HEK293 (cell line): ENCODE data around the gene AP3B1.

Source experiments
- HOXC10 ChIP-seq: sonication (generic); formaldehyde crosslinking; IDR thresholded peaks from 2 replicates; pipeline ENCODE4 v1.8.1; 2023; ENCODE audit warnings: mild to moderate bottlenecking, missing genetic modification reagents
- SETDB1 ChIP-seq: IDR thresholded peaks from one replicate; pipeline ENCODE4 v1.6.1; 2017; ENCODE audit warnings: mild to moderate bottlenecking, low read length, moderate library complexity, mixed read lengths; ENCODE audit not compliant: insufficient read length
- SP3 ChIP-seq: fragments of 450-650 bp; formaldehyde crosslinking; IDR thresholded peaks from 2 replicates; pipeline ENCODE4 v1.5.1; 2016; ENCODE audit warnings: missing biosample characterization, missing genetic modification characterization
- ZFP37 ChIP-seq: fragments of 450-650 bp; formaldehyde crosslinking; IDR thresholded peaks from 2 replicates; pipeline ENCODE4 v1.5.1; 2016; ENCODE audit warnings: missing biosample characterization, missing genetic modification characterization
- ZNF10 ChIP-seq: fragments of 450-650 bp; formaldehyde crosslinking; IDR thresholded peaks from 2 replicates; pipeline ENCODE4 v1.5.1; 2017; ENCODE audit warnings: missing biosample characterization, missing genetic modification characterization
- ZNF133 ChIP-seq: fragments of 450-650 bp; formaldehyde crosslinking; IDR thresholded peaks from 2 replicates; pipeline ENCODE4 v1.5.1; 2016; ENCODE audit warnings: missing biosample characterization, missing genetic modification characterization
- ZNF138 ChIP-seq: fragments of 450-650 bp; formaldehyde crosslinking; IDR thresholded peaks from 2 replicates; pipeline ENCODE4 v1.5.1; 2016; ENCODE audit warnings: missing biosample characterization, missing genetic modification characterization, borderline replicate concordance
- ZNF169 ChIP-seq: fragments of 450-650 bp; formaldehyde crosslinking; IDR thresholded peaks from 2 replicates; pipeline ENCODE4 v1.5.1; 2016; ENCODE audit warnings: missing biosample characterization, missing genetic modification characterization
- ZNF239 ChIP-seq: fragments of 450-650 bp; formaldehyde crosslinking; IDR thresholded peaks from 2 replicates; pipeline ENCODE4 v1.5.1; 2016; ENCODE audit warnings: missing biosample characterization, missing genetic modification characterization
- ZNF302 ChIP-seq: fragments of 450-650 bp; formaldehyde crosslinking; IDR thresholded peaks from 2 replicates; pipeline ENCODE4 v1.5.1; 2016; ENCODE audit warnings: missing biosample characterization, missing genetic modification characterization, low read depth
- ZNF394 ChIP-seq: fragments of 450-650 bp; formaldehyde crosslinking; IDR thresholded peaks from 2 replicates; pipeline ENCODE4 v1.5.1; 2016; ENCODE audit warnings: missing biosample characterization, missing genetic modification characterization, mild to moderate bottlenecking, moderate library complexity, borderline replicate concordance
- ZNF48 ChIP-seq: fragments of 450-650 bp; formaldehyde crosslinking; IDR thresholded peaks from 2 replicates; pipeline ENCODE4 v1.5.1; 2016; ENCODE audit warnings: missing biosample characterization, missing genetic modification characterization
- ZNF514 ChIP-seq: fragments of 450-650 bp; formaldehyde crosslinking; IDR thresholded peaks from 2 replicates; pipeline ENCODE4 v1.5.1; 2016; ENCODE audit warnings: missing biosample characterization, missing genetic modification characterization
- ZNF548 ChIP-seq: fragments of 450-650 bp; formaldehyde crosslinking; IDR thresholded peaks from 2 replicates; pipeline ENCODE4 v1.5.1; 2016; ENCODE audit warnings: missing biosample characterization, missing genetic modification characterization
- ZNF558 ChIP-seq: fragments of 450-650 bp; formaldehyde crosslinking; IDR thresholded peaks from 2 replicates; pipeline ENCODE4 v1.5.1; 2016; ENCODE audit warnings: missing biosample characterization, missing genetic modification characterization
- ZNF658 ChIP-seq: fragments of 450-650 bp; formaldehyde crosslinking; IDR thresholded peaks from 2 replicates; pipeline ENCODE4; 2016; ENCODE audit warnings: missing biosample characterization, missing genetic modification characterization
- ZNF660 ChIP-seq: fragments of 450-650 bp; IDR thresholded peaks from 2 replicates; pipeline ENCODE4 v1.5.1; 2018; ENCODE audit warnings: missing biosample characterization, mild to moderate bottlenecking, missing genetic modification characterization
- ZNF670 ChIP-seq: fragments of 450-650 bp; formaldehyde crosslinking; IDR thresholded peaks from 2 replicates; pipeline ENCODE4 v1.5.1; 2016; ENCODE audit warnings: missing biosample characterization, missing genetic modification characterization, low read depth
- ZNF707 ChIP-seq: fragments of 450-650 bp; formaldehyde crosslinking; IDR thresholded peaks from 2 replicates; pipeline ENCODE4 v1.5.1; 2016; ENCODE audit warnings: missing biosample characterization, missing genetic modification characterization
- ZNF830 ChIP-seq: fragments of 450-650 bp; IDR thresholded peaks from 2 replicates; pipeline ENCODE4 v1.5.0; 2018; ENCODE audit warnings: missing biosample characterization, missing genetic modification characterization, low read depth, mild to moderate bottlenecking, moderate library complexity
- TF ChIP-seq, protein P1 (sequence below): fragments of 450-650 bp; formaldehyde crosslinking; IDR thresholded peaks from 2 replicates; pipeline ENCODE4 v1.5.1; 2016; ENCODE audit warnings: missing biosample characterization, missing genetic modification characterization
- TF ChIP-seq, protein P2 (sequence below): fragments of 450-650 bp; formaldehyde crosslinking; IDR thresholded peaks from 2 replicates; pipeline ENCODE4 v1.5.1; 2017; ENCODE audit warnings: missing biosample characterization, missing genetic modification characterization
- TF ChIP-seq, protein P3 (sequence below): fragments of 450-650 bp; formaldehyde crosslinking; IDR thresholded peaks from 2 replicates; pipeline ENCODE4 v1.5.1; 2016; ENCODE audit warnings: missing biosample characterization, missing genetic modification characterization
- TF ChIP-seq, protein P4 (sequence below): fragments of 450-650 bp; formaldehyde crosslinking; IDR thresholded peaks from 2 replicates; pipeline ENCODE4 v1.5.1; 2016; ENCODE audit warnings: missing biosample characterization, missing genetic modification characterization, borderline replicate concordance
- TF ChIP-seq, protein P5 (sequence below): fragments of 450-650 bp; formaldehyde crosslinking; IDR thresholded peaks from 2 replicates; pipeline ENCODE4 v1.5.1; 2016; ENCODE audit warnings: missing biosample characterization, missing genetic modification characterization
- TF ChIP-seq, protein P6 (sequence below): fragments of 450-650 bp; formaldehyde crosslinking; IDR thresholded peaks from 2 replicates; pipeline ENCODE4 v1.5.1; 2016; ENCODE audit warnings: missing biosample characterization, missing genetic modification characterization

The AP3B1 gene

DNA sequence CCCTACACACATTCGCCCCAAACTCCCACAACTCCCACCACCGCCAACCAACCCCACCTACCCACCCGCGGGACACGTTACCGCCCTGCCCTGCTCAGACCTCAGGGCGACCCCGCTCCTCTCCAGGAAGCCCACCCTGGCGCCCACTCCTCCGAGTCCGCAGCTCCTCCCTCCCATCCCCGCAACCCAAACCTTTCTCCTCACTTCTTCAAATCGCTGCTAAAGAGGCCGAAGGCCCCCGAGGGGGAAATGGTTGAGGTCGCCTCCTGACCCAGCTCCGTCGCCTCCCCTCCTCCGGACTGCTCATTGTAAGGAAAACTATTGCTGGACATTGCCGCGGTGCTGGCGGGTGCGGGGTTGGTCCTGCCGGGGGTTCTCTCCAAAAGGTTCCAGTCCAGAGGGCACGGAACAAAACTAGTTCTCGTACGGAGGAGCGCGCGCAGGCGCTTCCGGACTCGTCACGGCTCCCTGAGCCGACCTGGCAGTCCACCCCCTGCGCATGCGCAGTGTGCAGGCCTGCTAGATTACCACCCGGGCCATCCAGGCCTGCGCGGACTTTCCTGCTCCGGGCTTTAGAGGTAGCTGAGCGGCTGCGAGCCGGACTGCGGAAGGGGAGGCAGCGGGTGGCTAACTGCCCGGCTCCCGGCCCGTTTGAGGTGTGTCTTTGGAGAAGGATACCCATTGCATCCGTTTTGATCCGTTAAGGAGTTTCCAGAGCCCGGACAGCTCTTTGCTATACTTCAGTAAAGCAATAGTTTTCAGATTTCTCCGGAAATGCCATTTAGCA, at the start of gene AP3B1 (continued):
- TF ChIP-seq, protein P1, sequence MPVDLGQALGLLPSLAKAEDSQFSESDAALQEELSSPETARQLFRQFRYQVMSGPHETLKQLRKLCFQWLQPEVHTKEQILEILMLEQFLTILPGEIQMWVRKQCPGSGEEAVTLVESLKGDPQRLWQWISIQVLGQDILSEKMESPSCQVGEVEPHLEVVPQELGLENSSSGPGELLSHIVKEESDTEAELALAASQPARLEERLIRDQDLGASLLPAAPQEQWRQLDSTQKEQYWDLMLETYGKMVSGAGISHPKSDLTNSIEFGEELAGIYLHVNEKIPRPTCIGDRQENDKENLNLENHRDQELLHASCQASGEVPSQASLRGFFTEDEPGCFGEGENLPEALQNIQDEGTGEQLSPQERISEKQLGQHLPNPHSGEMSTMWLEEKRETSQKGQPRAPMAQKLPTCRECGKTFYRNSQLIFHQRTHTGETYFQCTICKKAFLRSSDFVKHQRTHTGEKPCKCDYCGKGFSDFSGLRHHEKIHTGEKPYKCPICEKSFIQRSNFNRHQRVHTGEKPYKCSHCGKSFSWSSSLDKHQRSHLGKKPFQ (tag by site-specific recombination): no peak
- TF ChIP-seq ZNF138 (tag by site-specific recombination) (no peak), ZNF302 (tag by site-specific recombination) (no peak), ZNF660 (tag by site-specific recombination) (peak; percentile 96), ZNF548 (tag by site-specific recombination) (no peak), ZNF670 (no peak), ZNF48 (tag by site-specific recombination) (no peak), ZNF133 (tag by site-specific recombination) (no peak), ZNF394 (tag by site-specific recombination) (peak; percentile 75), ZNF558 (tag by site-specific recombination) (no peak), ZFP37 (tag by site-specific recombination) (no peak), ZNF707 (no peak), SETDB1 (no peak), ZNF169 (tag by site-specific recombination) (no peak), ZNF830 (tag by site-specific recombination) (no peak), ZNF514 (tag by site-specific recombination) (no peak), HOXC10 (CRISPR knock-in tag) (no peak), ZNF658 (tag by site-specific recombination) (no peak), SP3 (peak; percentile 72), ZNF239 (no peak), ZNF10 (tag by site-specific recombination) (no peak)
- TF ChIP-seq, protein P2, sequence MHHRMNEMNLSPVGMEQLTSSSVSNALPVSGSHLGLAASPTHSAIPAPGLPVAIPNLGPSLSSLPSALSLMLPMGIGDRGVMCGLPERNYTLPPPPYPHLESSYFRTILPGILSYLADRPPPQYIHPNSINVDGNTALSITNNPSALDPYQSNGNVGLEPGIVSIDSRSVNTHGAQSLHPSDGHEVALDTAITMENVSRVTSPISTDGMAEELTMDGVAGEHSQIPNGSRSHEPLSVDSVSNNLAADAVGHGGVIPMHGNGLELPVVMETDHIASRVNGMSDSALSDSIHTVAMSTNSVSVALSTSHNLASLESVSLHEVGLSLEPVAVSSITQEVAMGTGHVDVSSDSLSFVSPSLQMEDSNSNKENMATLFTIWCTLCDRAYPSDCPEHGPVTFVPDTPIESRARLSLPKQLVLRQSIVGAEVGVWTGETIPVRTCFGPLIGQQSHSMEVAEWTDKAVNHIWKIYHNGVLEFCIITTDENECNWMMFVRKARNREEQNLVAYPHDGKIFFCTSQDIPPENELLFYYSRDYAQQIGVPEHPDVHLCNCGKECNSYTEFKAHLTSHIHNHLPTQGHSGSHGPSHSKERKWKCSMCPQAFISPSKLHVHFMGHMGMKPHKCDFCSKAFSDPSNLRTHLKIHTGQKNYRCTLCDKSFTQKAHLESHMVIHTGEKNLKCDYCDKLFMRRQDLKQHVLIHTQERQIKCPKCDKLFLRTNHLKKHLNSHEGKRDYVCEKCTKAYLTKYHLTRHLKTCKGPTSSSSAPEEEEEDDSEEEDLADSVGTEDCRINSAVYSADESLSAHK (tag by site-specific recombination): peak; percentile 93
- TF ChIP-seq, protein P3, sequence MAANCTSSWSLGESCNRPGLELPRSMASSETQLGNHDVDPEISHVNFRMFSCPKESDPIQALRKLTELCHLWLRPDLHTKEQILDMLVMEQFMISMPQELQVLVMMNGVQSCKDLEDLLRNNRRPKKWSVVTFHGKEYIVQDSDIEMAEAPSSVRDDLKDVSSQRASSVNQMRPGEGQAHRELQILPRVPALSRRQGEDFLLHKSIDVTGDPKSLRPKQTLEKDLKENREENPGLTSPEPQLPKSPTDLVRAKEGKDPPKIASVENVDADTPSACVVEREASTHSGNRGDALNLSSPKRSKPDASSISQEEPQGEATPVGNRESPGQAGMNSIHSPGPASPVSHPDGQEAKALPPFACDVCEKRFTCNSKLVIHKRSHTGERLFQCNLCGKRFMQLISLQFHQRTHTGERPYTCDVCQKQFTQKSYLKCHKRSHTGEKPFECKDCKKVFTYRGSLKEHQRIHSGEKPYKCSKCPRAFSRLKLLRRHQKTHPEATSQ (tag by site-specific recombination): no peak
- TF ChIP-seq, protein P4, sequence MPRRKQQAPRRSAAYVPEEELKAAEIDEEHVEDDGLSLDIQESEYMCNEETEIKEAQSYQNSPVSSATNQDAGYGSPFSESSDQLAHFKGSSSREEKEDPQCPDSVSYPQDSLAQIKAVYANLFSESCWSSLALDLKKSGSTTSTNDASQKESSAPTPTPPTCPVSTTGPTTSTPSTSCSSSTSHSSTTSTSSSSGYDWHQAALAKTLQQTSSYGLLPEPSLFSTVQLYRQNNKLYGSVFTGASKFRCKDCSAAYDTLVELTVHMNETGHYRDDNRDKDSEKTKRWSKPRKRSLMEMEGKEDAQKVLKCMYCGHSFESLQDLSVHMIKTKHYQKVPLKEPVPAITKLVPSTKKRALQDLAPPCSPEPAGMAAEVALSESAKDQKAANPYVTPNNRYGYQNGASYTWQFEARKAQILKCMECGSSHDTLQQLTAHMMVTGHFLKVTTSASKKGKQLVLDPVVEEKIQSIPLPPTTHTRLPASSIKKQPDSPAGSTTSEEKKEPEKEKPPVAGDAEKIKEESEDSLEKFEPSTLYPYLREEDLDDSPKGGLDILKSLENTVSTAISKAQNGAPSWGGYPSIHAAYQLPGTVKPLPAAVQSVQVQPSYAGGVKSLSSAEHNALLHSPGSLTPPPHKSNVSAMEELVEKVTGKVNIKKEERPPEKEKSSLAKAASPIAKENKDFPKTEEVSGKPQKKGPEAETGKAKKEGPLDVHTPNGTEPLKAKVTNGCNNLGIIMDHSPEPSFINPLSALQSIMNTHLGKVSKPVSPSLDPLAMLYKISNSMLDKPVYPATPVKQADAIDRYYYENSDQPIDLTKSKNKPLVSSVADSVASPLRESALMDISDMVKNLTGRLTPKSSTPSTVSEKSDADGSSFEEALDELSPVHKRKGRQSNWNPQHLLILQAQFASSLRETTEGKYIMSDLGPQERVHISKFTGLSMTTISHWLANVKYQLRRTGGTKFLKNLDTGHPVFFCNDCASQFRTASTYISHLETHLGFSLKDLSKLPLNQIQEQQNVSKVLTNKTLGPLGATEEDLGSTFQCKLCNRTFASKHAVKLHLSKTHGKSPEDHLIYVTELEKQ: no peak
- TF ChIP-seq, protein P5, sequence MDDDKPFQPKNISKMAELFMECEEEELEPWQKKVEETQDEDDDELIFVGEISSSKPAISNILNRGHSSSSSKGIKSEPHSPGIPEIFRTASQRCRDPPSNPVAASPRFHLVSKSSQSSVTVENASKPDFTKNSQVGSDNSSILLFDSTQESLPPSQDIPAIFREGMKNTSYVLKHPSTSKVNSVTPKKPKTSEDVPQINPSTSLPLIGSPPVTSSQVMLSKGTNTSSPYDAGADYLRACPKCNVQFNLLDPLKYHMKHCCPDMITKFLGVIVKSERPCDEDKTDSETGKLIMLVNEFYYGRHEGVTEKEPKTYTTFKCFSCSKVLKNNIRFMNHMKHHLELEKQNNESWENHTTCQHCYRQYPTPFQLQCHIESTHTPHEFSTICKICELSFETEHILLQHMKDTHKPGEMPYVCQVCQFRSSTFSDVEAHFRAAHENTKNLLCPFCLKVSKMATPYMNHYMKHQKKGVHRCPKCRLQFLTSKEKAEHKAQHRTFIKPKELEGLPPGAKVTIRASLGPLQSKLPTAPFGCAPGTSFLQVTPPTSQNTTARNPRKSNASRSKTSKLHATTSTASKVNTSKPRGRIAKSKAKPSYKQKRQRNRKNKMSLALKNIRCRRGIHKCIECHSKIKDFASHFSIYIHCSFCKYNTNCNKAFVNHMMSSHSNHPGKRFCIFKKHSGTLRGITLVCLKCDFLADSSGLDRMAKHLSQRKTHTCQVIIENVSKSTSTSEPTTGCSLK (tag by site-specific recombination): no peak
- TF ChIP-seq, protein P6, sequence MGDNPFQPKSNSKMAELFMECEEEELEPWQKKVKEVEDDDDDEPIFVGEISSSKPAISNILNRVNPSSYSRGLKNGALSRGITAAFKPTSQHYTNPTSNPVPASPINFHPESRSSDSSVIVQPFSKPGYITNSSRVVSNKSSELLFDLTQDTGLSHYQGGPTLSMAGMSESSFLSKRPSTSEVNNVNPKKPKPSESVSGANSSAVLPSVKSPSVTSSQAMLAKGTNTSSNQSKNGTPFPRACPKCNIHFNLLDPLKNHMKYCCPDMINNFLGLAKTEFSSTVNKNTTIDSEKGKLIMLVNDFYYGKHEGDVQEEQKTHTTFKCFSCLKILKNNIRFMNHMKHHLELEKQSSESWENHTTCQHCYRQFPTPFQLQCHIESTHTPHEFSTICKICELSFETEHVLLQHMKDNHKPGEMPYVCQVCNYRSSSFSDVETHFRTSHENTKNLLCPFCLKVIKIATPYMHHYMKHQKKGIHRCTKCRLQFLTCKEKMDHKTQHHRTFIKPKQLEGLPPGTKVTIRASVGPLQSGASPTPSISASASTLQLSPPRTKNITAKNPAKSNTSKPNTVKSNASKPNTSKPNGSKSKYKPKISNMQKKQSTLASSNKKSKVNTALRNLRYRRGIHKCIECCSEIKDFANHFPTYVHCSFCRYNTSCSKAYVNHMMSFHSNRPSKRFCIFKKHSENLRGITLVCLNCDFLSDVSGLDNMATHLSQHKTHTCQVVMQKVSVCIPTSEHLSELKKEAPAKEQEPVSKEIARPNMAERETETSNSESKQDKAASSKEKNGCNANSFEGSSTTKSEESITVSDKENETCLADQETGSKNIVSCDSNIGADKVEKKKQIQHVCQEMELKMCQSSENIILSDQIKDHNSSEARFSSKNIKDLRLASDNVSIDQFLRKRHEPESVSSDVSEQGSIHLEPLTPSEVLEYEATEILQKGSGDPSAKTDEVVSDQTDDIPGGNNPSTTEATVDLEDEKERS: no peak
